Panc1 (cell line): ENCODE results near the gene TOMM5. TPM values are rescaled to one million over a fixed set of nuclear protein-coding genes. Genes with fewer than 3 reads are reported as not detected.

ENCODE experiments used
- ATAC-seq: fragments of 200-7000 bp; cut with Tn5 transposase; 2 replicates; pipeline ENCODE4 v1.9.1; 2020; ENCODE audit warnings: mild to moderate bottlenecking, moderate library complexity
- BruUV-seq: library from RNA; stranded (reverse); fragments of 400-500 nt; replicated peaks from 2 replicates; lab custom pipeline; 2021; lab: Mats Ljungman, UMichigan
- CTCF ChIA-PET: fragments of 300-600 bp; sonication (Branson Sonifier 250); formaldehyde crosslinking; loops from one replicate; lab custom pipeline; 2022; ENCODE audit warnings: antibody characterized with exemption; lab: Charles Lee
- POLR2A ChIA-PET: fragments of 300-600 bp; sonication (Branson Sonifier 250); formaldehyde crosslinking; loops from one replicate; lab custom pipeline; 2022; ENCODE audit warnings: antibody characterized with exemption; lab: Charles Lee
- DNase-seq: peaks from one replicate; pipeline ENCODE4 v3.0.0-alpha.2; 2010; ENCODE audit warnings: low read depth, low spot score
- H3K27ac ChIP-seq: 2 replicates; pipeline ENCODE4 v1.5.1; 2011; ENCODE audit warnings: mild to moderate bottlenecking, low read length, inconsistent platforms
- H3K27me3 ChIP-seq: fragments of 200-500 bp; sonication (Bioruptor generic); 2 replicates; pipeline ENCODE4 v1.6.0; 2014; ENCODE audit warnings: low read length, inconsistent platforms; ENCODE audit not compliant: control insufficient read depth, insufficient read depth
- H3K36me3 ChIP-seq: fragments of 200-500 bp; sonication (Bioruptor generic); 2 replicates; pipeline ENCODE4 v1.5.1; 2014; ENCODE audit warnings: inconsistent platforms, mild to moderate bottlenecking, low read length, moderate library complexity; ENCODE audit not compliant: control insufficient read depth, insufficient read depth
- H3K4me1 ChIP-seq: 2 replicates; pipeline ENCODE4 v1.5.1; 2011; ENCODE audit warnings: inconsistent platforms, mild to moderate bottlenecking, low read length, moderate library complexity; ENCODE audit not compliant: control insufficient read depth, insufficient read depth
- H3K4me3 ChIP-seq, 2 experiments: 2 replicates each; pipeline ENCODE4 v1.5.1; 2011 to 2012; ENCODE audit warnings: low read depth in 2 of 2, low read length in 2 of 2, mild to moderate bottlenecking in 2 of 2, inconsistent platforms in 1 of 2, moderate library complexity in 1 of 2
- H3K9me3 ChIP-seq: fragments of 200-500 bp; sonication (Bioruptor generic); 2 replicates; pipeline ENCODE4 v1.5.1; 2014; ENCODE audit warnings: low read depth, mild to moderate bottlenecking, inconsistent platforms, low read length, moderate library complexity; ENCODE audit not compliant: control insufficient read depth, insufficient read depth
- CTCF ChIP-seq: fragments of 450-650 bp; IDR thresholded peaks from 2 replicates; pipeline ENCODE4 v1.5.1; 2017; ENCODE audit warnings: mild to moderate bottlenecking
- POLR2AphosphoS5 ChIP-seq: IDR thresholded peaks from 2 replicates; pipeline ENCODE4 v1.6.1; 2012; ENCODE audit warnings: mild to moderate bottlenecking, low read depth, low read length, moderate library complexity
- REST ChIP-seq, 2 experiments: IDR thresholded peaks; 2 replicates each; pipeline ENCODE4 v1.6.1; 2011 to 2012; ENCODE audit warnings: low read depth in 2 of 2, control low read depth in 1 of 2, low read length in 1 of 2, mild to moderate bottlenecking in 1 of 2, moderate library complexity in 1 of 2; ENCODE audit not compliant: insufficient read depth in 1 of 2
- SIN3A ChIP-seq: IDR thresholded peaks from 2 replicates; pipeline ENCODE4 v1.6.1; 2012; ENCODE audit warnings: low read depth, mild to moderate bottlenecking, low read length, moderate library complexity, borderline replicate concordance; ENCODE audit not compliant: insufficient read depth
- TCF7L2 ChIP-seq: IDR thresholded peaks from 2 replicates; pipeline ENCODE4 v1.6.1; 2011; ENCODE audit warnings: mild to moderate bottlenecking, low read depth, low read length, inconsistent platforms
- in situ Hi-C: cut with HindIII; loops from 2 replicates; pipeline ENCODE4 v1.10.0; 2016; ENCODE audit warnings: low sequenced_read_pairs, low pct_unique_long_range_greater_than_20kb
- intact Hi-C: fragments of 100-400 bp; cut with micrococcal nuclease; formaldehyde crosslinking; loops from one replicate; pipeline ENCODE4 v1.10.0; 2022; ENCODE audit not compliant: unreplicated experiment
- total RNA-seq: library from RNA; stranded (reverse); gene quantifications from one replicate; pipeline ENCODE4 v1.2.1, GENCODE V29; 2021; ENCODE audit not compliant: unreplicated experiment

Gene TOMM5
- total RNA-seq, 1 experiment from 2014 or later: 333 TPM

GRCh38 chr9:37575001-37575400 lies 17.4 kb downstream of the TOMM5 start:
- Histone ChIP-seq H3K27ac (peak overlapping the region; percentile 92), H3K4me3 (peak overlapping the region; percentile 72 to 90), H3K27me3 (no peaks in the 10 kb centered on the region), H3K9me3 (no peaks in the 10 kb centered on the region), H3K36me3 (peaks cover 4% of the 10 kb centered on the region; the same call in 1 of the 2 replicates), H3K4me1 (peaks cover 32% of the 10 kb centered on the region)
- ChIA-PET POLR2A (interaction anchor here (0.6 kb wide), 1 partner anchor 855 kb away, joined by 3 read pairs; no protein-coding TSS in a partner anchor), CTCF (interaction anchor here (1.6 kb wide), 1 partner anchor 93 kb away, joined by 5 read pairs; no protein-coding TSS in a partner anchor)
- in situ Hi-C loops: no loop called here
- DNase-seq (no peak), ATAC-seq (no peak)
- TSS peak; percentile 43 for BruUV-seq
- intact Hi-C loops: no loop called here
- no peak for TF ChIP-seq CTCF
- no peak for TF ChIP-seq SIN3A
- TF ChIP-seq REST (IDR thresholded peaks at IDR 0.05; ENCODE audit: insufficient read depth in 1 of 2, low read depth in 2 of 2, low read length in 1 of 2): no peak
- no peak for TF ChIP-seq TCF7L2
- TF ChIP-seq POLR2AphosphoS5: no peak

- ChIA-PET CTCF (no interaction called here), POLR2A (interaction anchor here (0.5 to 0.6 kb wide), 2 partner anchors 227 to 855 kb away, joined by 3 to 7 read pairs; no protein-coding TSS in a partner anchor)
- H3K36me3 ChIP-seq: peaks cover 4% of the 10 kb centered on the region; the same call in 1 of the 2 replicates
- no TSS peak for BruUV-seq
- intact Hi-C loops (no loop called here), in situ Hi-C loops (no loop called here)
- DNase-seq: no peak
- TF ChIP-seq REST (IDR thresholded peaks at IDR 0.05; ENCODE audit: insufficient read depth in 1 of 2, low read depth in 2 of 2, low read length in 1 of 2) (no peak), CTCF (0 out of 2 replicates have a peak, but pooled peaks have one; percentile 1)
- no peak overlapping the region; a peak in 1 of 4 replicates for H3K4me3 ChIP-seq
- peak overlapping the region; percentile 92 for H3K27ac ChIP-seq
- no peaks in the 10 kb centered on the region for H3K9me3 ChIP-seq
- no peak for ATAC-seq
- H3K27me3 ChIP-seq: no peaks in the 10 kb centered on the region
- peaks cover 32% of the 10 kb centered on the region for H3K4me1 ChIP-seq
These were observed 18.1 kb downstream of the TOMM5 start for GRCh38 chr9:37574241-37574721.
